HG03520 (cell line): ENCODE results near the gene ATRX.
"Not testable (repeated sequence)": the region's sequence is repeated elsewhere in the genome, so short reads cannot be mapped to it uniquely, and the experiment has no call there.

ENCODE experiments used
- ATAC-seq: cut with Tn5 transposase; IDR thresholded peaks from one replicate; pipeline ENCODE4 v1.9.1; 2021; ENCODE audit warnings: mild to moderate bottlenecking, moderate library complexity; ENCODE audit not compliant: unreplicated experiment

ATRX gene

DNA sequence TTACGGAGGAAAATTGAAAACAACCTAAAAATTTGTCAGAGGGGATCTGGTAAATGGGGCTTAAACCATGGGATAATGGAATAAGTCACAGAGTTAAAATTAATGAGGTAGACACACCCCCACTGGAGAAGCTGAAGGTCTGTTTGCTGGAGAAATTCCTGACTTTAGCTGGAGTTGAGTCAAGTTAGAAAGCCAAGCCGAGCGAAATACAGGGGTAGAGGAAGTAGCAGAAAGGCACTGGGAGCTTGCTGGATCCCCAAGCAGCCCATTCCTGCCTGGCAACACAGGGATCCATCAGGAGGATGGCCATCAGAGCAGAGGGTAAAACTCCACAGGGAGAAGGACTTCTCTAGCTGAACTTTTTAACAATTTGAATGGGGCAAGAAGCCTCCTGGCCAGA is 163.8 kb downstream of the ATRX start:
- no peak for ATAC-seq

- not testable (repeated sequence) for ATAC-seq
Observed at GRCh38 chrX:77621453-77621852, 164.6 kb downstream of the ATRX start.

GRCh38 chrX:77617206-77617605 is 168.8 kb downstream of the ATRX start:
- ATAC-seq: no peak

DNA sequence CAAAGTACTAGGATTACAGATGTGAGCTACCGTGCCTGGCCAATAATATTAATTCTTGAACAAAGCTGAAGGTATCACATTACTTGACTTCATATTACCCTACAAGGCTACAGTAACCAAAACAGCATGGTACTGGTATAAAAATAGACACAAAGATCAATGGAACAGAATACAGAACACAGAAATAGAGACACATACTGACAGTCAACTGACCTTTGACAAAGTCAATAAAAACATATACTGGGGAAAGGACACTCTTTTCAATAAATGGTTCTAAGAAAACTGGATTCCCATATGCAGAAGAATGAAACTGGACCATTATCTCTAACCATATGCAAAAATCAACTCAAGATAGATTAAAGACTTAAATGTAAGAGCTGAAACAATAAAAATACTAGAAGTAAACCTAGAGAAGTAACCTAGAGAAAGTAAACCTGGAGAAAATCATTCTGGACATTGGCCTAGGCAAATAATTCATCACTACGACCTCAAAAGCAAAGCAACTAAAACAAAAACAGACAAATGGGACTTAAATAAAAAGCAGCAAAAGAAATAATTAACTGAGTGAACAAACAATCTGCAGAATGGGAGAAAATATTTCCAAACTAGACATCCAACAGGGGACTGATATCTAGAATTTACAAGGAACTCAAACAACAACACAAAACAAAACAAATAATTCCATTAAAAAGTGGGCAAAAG is 182.2 kb downstream of the ATRX start:
- ATAC-seq: no peak

- ATAC-seq: no peak
Observed at GRCh38 chrX:77597511-77597910, 188.5 kb downstream of the ATRX start.

DNA sequence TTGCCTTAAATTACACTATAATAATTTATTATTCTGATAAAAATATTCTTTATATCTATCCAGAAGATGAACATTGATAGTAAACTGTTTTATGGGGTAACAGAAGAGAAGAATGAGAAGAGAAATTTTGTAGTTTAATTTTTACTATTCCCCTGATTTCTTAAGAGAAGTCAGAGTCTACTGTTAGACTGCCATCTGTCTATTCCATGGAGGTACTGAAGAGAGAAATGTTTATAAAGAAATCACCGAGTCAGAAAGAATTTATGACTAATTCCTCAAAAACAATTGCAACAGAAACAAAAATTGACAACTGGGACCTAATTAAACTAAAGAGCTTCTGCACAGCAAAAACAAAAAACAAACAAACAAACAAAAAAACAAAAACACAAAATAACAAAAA is 188.9 kb downstream of the ATRX start:
- no peak for ATAC-seq

DNA sequence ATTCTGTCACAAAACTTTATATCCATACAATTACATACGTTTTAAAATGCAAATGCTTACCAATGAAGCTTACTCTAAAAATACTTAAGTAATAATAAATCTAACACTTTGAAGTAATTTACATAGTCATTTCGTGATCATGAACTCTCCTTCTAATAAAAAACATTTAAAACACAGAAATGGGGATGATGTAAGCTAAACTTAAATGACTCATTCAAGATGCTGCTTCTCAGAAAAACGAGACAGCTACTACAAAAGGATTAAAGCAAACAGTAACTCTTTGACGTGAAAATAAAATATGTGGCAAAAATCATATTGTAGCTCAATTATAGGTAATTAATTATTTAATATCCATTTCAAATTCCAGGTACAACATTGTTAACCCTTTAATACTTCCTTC is 190.2 kb downstream of the ATRX start:
- ATAC-seq: no peak

- no peak for ATAC-seq
Observed at GRCh38 chrX:77572322-77572721, 213.7 kb downstream of the ATRX start.

DNA sequence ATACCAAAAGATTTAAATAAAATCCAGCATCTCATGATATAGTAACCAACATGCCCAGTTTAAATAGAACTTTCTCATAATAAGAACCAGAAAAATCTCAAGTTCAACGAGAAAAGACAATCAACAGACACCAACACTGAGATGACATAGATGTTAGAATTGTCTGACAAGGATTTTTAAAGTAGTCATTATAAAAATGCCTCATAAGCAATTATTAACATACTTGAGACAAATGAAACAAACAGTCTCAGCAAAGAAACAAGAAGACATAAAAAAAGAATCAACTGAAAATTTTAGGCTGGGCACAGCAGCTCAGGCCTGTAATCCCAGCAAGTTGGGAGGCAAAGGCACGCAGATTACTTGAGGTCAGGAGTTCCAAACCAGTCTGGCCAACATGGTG is 220.7 kb downstream of the ATRX start:
- ATAC-seq: no peak

DNA sequence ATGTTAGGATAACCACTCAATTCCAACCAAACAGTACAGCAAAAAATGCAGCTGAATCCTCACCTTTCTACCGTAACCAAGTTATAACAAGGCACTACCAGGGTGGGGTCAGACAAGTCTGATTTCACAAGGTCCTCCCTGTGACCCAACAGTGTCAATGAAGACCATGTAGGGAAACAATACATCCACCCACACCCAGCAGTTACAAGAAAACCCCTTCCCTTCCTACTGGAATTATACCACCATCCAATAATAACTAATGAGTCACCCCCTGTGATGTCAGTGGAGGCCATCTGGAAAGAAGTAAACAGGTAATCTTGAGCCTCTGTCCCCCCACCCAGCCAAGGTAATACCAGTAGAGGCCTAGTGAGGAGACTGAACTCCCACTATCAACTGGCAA is 221.2 kb downstream of the ATRX start:
- no peak for ATAC-seq

DNA sequence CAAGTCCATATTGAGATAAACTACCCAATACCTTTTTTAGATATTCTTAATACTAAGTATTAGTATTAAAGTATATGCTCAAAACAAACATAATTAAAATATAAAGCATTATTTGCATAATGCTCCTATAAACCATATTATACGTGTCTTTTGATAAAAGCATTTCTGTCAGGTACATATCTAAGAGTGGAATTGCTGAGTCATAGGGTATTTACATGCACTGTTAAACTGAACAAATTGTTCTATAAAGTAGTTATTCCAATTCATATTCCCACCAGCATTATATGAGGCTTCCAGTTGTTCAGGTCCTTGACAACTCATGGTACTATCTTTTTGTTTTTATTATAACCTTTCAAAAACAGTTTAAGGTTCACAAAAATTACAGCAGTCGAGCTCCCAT is 224.6 kb downstream of the ATRX start:
- ATAC-seq: no peak

GRCh38 chrX:77556276-77556675 is 229.7 kb downstream of the ATRX start:
- no peak for ATAC-seq

GRCh38 chrX:77548751-77549150 is 237.3 kb downstream of the ATRX start:
- no peak for ATAC-seq

GRCh38 chrX:77539778-77540177 is 246.2 kb downstream of the ATRX start:
- ATAC-seq: not testable (repeated sequence)

- not testable (repeated sequence) for ATAC-seq
Observed at GRCh38 chrX:77531261-77531660, 254.8 kb downstream of the ATRX start.

- no peak for ATAC-seq
Observed at GRCh38 chrX:77528034-77528433, 258.0 kb downstream of the ATRX start.

DNA sequence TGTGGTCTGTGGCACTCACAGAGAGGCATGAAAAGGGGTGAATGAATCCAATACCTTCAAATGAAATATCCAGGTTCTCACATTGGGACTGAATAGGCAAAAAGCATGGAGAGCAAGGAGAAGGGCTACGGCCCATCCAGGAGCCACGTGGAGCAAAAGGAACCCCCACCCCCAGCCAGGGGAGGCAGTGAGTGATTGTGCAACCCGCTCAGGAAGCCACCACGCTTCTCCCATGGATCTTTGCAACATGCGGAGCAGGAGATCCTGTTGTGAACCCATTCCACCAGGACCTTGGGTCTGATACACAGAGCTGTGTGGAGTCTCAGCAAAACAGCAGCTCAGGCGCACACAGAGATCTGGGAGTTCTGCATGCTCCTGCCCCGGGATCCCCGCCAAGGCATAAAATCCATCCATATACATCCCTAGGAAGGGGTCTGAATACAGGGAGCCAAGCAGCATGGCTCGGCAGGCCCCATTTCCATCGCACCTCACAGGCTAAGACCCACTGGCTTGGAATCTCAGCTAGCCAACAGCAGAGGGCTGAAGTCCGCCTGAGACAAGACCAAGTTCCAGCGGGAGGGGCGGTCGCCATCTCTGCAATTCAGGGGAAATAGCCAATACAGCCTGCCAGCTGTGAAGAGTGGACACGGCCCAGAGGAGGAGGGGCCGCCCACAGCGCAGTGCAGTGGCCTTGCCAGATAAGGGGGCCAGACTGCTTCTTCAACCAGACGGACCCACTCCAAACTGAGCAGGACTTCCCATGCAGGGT is 258.6 kb downstream of the ATRX start:
- no peak for ATAC-seq

DNA sequence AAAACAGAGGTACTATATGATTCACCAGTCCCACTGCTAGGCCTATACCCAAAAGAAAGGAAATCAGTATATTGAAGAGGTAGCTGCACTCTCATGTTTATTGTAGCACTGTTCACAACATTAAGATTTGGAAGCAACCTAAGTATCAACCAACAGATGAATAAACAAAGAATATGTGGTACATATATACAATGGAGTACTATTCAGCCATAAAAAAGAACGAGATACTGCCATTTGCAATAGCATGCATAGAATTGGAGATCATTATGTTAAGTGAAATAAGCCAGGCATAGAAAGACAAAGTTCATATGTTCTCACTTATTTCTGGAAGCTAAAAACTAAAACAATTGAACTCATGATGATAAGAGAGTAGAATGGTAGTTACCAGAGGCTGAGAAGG is 266.3 kb downstream of the ATRX start:
- ATAC-seq: no peak

DNA sequence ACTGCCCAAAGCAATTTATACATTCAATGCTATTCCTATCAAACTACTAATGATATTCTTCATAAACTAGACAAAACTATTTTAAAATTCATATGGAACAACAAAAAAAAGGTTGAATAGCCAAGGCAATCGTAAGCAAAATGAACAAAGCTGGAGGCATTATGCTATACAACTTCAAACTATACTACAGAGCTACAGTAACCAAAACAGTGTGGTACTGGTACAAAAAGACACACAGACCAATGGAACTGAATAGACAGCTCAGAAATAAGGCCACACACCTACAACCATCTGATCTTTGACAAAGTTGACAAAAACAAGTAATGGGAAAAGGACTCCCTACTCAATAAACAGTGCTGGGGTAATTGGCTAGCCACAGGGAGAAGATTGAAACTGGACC is 271.8 kb downstream of the ATRX start:
- ATAC-seq: no peak

DNA sequence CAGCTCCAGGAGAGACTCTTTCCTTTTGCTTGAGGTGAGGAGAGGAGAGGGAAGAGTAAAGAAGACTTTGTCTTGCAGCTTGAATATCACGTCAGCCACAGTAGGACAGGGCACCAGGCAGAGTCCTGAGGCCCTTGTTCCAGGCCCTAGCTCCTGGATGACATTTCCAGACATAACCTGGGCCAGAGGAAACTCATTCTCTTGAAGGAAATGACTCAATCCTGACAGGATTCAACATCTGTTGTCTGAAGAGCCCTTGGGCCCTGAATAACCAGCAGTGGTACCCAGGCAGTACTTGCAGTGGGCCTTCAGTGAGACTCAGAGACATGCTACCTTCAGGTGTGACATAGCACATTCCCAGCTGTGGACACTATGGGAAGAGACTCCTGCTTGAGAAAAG is 276.0 kb downstream of the ATRX start:
- no peak for ATAC-seq

- ATAC-seq: no peak
Observed at GRCh38 chrX:77505227-77505626, 280.8 kb downstream of the ATRX start.

DNA sequence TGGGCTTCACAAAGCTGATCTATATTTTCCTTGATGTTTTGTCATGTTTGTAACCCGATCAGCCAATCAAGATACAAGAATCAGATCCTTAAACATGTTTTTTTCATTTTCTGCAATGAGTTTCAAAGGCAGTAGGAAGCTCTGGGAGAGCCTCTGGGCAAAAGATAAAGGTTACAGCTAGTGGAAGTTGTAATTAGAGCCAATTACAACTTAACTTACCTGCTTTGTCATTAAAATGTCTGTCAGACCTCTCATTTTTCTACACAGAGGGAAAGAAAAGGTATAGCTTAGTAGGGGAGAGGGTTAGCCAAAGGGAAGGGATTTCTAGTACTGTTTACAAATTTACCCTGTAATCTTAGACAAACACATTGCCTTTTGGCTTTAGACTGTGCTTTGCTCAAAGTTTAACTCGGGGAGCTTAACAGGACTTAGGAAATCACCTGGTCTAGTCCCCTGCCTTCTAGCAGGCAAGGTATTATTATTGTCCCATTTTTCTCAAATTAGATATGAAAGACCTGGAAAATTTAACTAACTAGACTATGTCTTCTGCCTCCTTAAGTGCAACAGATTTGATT is 283.0 kb downstream of the ATRX start:
- ATAC-seq: no peak
